Measurements from ENCODE around the gene RGL2.

DNA sequence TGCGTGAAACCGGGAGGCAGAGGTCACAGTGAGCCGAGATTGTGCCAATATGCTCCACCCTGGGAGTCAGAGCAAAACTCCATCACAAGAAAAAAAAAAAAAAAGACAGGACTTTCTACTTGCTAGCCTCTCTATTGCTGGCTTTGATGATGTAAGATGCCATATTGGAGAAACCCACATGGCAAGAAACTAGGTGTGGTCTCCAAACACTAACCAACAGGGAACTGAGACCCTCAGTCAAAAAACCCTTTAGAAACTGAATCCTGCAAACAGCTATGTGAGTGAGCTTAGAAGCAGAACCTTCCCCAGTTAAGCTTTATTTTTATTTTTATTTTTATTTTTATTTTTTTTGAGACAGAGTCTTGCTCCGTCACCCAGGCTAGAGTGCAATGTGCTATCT, 37.2 kb upstream of the RGL2 start:
- TF ChIP-seq, protein P1, sequence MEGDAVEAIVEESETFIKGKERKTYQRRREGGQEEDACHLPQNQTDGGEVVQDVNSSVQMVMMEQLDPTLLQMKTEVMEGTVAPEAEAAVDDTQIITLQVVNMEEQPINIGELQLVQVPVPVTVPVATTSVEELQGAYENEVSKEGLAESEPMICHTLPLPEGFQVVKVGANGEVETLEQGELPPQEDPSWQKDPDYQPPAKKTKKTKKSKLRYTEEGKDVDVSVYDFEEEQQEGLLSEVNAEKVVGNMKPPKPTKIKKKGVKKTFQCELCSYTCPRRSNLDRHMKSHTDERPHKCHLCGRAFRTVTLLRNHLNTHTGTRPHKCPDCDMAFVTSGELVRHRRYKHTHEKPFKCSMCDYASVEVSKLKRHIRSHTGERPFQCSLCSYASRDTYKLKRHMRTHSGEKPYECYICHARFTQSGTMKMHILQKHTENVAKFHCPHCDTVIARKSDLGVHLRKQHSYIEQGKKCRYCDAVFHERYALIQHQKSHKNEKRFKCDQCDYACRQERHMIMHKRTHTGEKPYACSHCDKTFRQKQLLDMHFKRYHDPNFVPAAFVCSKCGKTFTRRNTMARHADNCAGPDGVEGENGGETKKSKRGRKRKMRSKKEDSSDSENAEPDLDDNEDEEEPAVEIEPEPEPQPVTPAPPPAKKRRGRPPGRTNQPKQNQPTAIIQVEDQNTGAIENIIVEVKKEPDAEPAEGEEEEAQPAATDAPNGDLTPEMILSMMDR (conservative IDR thresholded peaks at IDR 0.05; ENCODE audit: low read length), result no peak
- no peak for TF ChIP-seq EZH2phosphoT487 (IDR thresholded peaks at IDR 0.05; ENCODE audit: borderline replicate concordance)

Measured in Loucy (cell line).